ENCODE data around the gene ZMYM4. TPM values are rescaled to one million over a fixed set of nuclear protein-coding genes. Genes with fewer than 3 reads are reported as not detected.

Gene ZMYM4
- total RNA-seq, 1 donor from 2014 or later: 9.6 TPM

DNA sequence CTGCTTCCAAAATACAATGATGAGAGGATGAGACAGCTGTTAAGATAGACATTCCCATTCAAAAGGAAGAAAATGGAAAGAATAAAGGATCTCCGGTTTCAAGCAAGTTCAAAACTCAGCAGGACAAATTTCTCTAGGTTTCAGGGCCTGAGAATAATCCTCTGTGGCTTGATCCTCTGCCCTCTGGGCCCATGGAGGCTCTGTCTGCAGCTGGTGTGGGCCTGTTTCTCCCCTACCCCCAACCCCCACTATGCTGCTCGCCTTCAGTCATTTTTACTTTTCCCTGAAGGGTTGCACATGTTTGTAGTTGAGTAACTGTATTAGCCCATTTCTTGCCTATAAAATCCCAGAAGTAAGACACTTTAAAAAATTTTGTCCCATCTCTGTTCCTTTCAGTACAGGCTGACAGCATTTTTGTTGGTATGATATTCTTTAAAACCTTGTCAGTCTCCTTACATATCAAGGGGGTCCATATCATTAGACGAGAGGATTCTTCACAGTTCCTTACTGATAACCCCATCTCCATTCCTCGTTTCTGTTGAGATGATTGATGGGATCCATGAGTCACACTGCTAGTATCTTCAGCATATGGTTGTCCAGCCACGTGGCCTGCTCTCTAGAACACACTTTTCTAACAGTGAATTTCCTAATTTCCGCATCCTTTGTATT lies 10.5 kb downstream of the ZMYM4 start:
- Histone ChIP-seq H3K4me3 (no peak overlapping the region), H3K36me3 (peaks cover 0 to 3% of the 10 kb centered on the region in 2 donors), H3K27ac (no peak overlapping the region), H3K4me1 (peaks cover 0 to 3% of the 10 kb centered on the region in 2 donors), H3K9me3 (peaks cover 0 to 10% of the 10 kb centered on the region in 2 donors), H3K27me3 (no peaks in the 10 kb centered on the region)
- DNase-seq (ENCODE audit: low spot score in 2 of 2): no peak
- TF ChIP-seq, protein P1, sequence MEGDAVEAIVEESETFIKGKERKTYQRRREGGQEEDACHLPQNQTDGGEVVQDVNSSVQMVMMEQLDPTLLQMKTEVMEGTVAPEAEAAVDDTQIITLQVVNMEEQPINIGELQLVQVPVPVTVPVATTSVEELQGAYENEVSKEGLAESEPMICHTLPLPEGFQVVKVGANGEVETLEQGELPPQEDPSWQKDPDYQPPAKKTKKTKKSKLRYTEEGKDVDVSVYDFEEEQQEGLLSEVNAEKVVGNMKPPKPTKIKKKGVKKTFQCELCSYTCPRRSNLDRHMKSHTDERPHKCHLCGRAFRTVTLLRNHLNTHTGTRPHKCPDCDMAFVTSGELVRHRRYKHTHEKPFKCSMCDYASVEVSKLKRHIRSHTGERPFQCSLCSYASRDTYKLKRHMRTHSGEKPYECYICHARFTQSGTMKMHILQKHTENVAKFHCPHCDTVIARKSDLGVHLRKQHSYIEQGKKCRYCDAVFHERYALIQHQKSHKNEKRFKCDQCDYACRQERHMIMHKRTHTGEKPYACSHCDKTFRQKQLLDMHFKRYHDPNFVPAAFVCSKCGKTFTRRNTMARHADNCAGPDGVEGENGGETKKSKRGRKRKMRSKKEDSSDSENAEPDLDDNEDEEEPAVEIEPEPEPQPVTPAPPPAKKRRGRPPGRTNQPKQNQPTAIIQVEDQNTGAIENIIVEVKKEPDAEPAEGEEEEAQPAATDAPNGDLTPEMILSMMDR (IDR thresholded peaks at IDR 0.05): no peak
- intact Hi-C loops (cut with DNase I): no loop called here

DNA sequence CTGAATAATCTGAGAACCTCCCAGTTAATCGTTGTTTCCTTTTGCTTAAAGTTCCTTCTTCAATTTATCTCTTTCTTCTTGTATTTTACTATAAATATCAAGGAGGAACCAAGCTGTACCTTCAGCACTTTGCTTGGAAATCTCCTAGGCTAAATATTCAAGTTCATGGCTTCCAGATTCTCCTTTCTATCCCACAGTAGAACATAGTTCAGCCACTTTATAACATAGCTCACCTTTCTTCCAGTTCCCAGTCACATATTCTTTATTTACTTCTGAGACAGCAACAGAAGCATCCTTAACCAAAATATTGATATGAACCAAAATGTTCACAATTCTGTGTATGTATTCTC lies 11.0 kb downstream of the ZMYM4 start:
- H3K27ac ChIP-seq: no peak overlapping the region
- no peak overlapping the region for H3K4me3 ChIP-seq
- intact Hi-C loops (cut with DNase I): no loop called here
- peaks cover 0 to 3% of the 10 kb centered on the region in 2 donors for H3K4me1 ChIP-seq
- no peak for DNase-seq (ENCODE audit: low spot score in 2 of 2)
- TF ChIP-seq, protein P1 (IDR thresholded peaks at IDR 0.05): no peak
- H3K27me3 ChIP-seq: no peaks in the 10 kb centered on the region
- peaks cover under 1 to 3% of the 10 kb centered on the region in 2 donors for H3K36me3 ChIP-seq
- peaks cover 0 to 10% of the 10 kb centered on the region in 2 donors for H3K9me3 ChIP-seq

DNA sequence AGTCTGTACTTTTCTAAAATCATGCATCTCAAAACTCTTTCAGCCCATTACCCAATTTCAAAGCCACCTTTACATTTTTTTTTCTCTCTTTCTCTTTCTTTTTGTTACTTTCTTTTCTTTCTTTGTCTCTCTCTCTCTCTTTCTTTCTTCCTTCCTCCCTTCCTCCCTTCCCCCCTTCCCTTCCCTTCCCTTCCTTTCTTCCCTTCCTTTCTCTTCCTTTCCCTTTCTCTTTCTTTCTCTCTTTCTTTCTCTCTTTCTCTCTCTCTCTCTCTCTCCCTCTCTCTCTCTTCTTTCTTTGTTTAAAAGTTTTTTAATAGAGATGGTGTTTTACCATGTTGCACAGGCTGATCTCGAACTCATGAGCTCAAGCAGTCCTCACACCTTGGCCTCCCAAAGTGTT lies 11.5 kb downstream of the ZMYM4 start:
- no peak overlapping the region for H3K27ac ChIP-seq
- peaks cover 0 to 3% of the 10 kb centered on the region in 2 donors for H3K4me1 ChIP-seq
- no peak overlapping the region for H3K4me3 ChIP-seq
- H3K27me3 ChIP-seq: no peaks in the 10 kb centered on the region
- intact Hi-C loops (cut with DNase I): no loop called here
- TF ChIP-seq, protein P1 (IDR thresholded peaks at IDR 0.05): no peak
- H3K9me3 ChIP-seq: peaks cover 0 to 10% of the 10 kb centered on the region in 2 donors
- H3K36me3 ChIP-seq: peaks cover 3% of the 10 kb centered on the region in 2 donors
- DNase-seq (ENCODE audit: low spot score in 2 of 2): no peak

DNA sequence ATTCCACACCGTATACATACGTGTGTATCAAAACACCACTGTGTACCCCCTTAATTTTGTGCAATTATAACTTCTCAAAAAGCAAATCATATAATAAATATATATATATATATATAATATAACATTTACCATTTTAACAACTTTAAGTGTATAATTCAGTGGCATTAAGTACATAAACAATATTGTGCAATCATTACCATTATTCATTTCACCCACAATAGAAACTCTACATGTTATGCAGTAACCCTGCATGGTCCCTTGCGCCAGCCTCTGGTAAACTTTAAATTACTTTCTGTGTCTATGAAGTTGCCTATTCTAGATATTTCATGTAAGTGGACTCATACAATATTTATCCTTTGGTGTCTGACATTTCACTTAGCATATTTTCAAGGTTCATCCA lies 13.1 kb downstream of the ZMYM4 start:
- Histone ChIP-seq H3K36me3 (peaks cover 3% of the 10 kb centered on the region in 2 donors), H3K27me3 (no peaks in the 10 kb centered on the region), H3K4me3 (no peak overlapping the region), H3K9me3 (peaks cover 0 to 10% of the 10 kb centered on the region in 2 donors), H3K27ac (no peak overlapping the region), H3K4me1 (peaks cover 0 to under 1% of the 10 kb centered on the region in 2 donors)
- intact Hi-C loops (cut with DNase I): no loop called here
- TF ChIP-seq, protein P1 (IDR thresholded peaks at IDR 0.05): no peak
- no peak for DNase-seq (ENCODE audit: low spot score in 2 of 2)

DNA sequence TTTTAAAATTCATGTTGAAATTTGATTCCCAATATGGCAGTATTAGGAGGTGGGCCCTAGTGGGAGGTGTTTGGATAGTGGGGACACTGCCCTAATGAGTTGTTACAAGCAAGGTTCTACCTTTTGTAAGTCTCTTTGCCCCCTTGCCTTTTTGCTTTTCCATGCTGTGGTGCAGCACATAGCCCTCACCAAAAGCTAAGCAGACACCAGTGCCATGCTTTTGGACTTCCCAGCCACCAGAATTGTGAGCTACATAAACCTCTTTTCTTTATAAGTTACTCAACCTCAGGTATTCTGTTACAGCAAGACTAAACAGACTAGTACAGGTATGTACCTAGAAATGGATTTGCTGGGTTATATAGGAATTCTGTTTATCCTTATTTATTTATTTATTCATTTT lies 13.7 kb downstream of the ZMYM4 start:
- Histone ChIP-seq H3K36me3 (peaks cover 3% of the 10 kb centered on the region in 2 donors), H3K9me3 (peaks cover 0 to 10% of the 10 kb centered on the region in 2 donors), H3K27me3 (no peaks in the 10 kb centered on the region), H3K4me1 (no peaks in the 10 kb centered on the region), H3K27ac (no peak overlapping the region), H3K4me3 (no peak overlapping the region)
- intact Hi-C loops (cut with DNase I): no loop called here
- no peak for DNase-seq (ENCODE audit: low spot score in 2 of 2)
- TF ChIP-seq, protein P1 (IDR thresholded peaks at IDR 0.05): no peak
